NT2/D1 (cell line): ENCODE data around the gene LRRC42.

Experiments
- SUZ12 ChIP-seq: IDR thresholded peaks from 2 replicates; pipeline ENCODE4 v1.6.1; 2011; ENCODE audit not compliant: insufficient read length, insufficient read depth; ENCODE audit errors: extremely low read depth
- YY1 ChIP-seq: IDR thresholded peaks from 2 replicates; pipeline ENCODE4 v1.6.1; 2011; ENCODE audit not compliant: insufficient read length, insufficient read depth
- ZNF274 ChIP-seq: IDR thresholded peaks from 2 replicates; pipeline ENCODE4 v1.6.1; 2011; ENCODE audit warnings: mild to moderate bottlenecking, low read depth, low read length

GRCh38 chr1:53918343-53918742 lies 27.8 kb upstream of the LRRC42 start:
- no peak for TF ChIP-seq SUZ12
- TF ChIP-seq ZNF274, result no peak
- no peak for TF ChIP-seq YY1
